ENCODE data around the gene ABCC11.
A peak's percentile ranks its signal among the peaks of the same experiment; 100 is the strongest.
"Not testable (repeated sequence)": the region's sequence is repeated elsewhere in the genome, so short reads cannot be mapped to it uniquely, and the experiment has no call there.

ABCC11 gene

GRCh38 chr16:48250520-48251278, 3.4 kb upstream of the ABCC11 start:
- no peak for DNase-seq (ENCODE audit: low read depth in 4 of 4, low spot score in 1 of 4)

GRCh38 chr16:48246066-48246465, 1.3 kb downstream of the ABCC11 start:
- DNase-seq (ENCODE audit: low read depth in 4 of 4, low spot score in 1 of 4): no peak

- no peak for DNase-seq (ENCODE audit: low read depth in 4 of 4, low spot score in 1 of 4)
Observed at GRCh38 chr16:48244863-48245195, 2.5 kb downstream of the ABCC11 start.

GRCh38 chr16:48244080-48244862, 3.1 kb downstream of the ABCC11 start, which contains the start of gene LONP2:
Gene LONP2 (plus strand): TSS chr16:48244300. CDS start chr16:48244389, 89 bp downstream.
- peak; percentile 83 to 91 (median 87) for DNase-seq (ENCODE audit: low read depth in 4 of 4, low spot score in 1 of 4)

GRCh38 chr16:48240147-48240546, 7.2 kb downstream of the ABCC11 start:
- not testable (repeated sequence) for DNase-seq (ENCODE audit: low read depth in 4 of 4, low spot score in 1 of 4)

GRCh38 chr16:48236286-48236685, 11.1 kb downstream of the ABCC11 start:
- no peak for DNase-seq (ENCODE audit: low read depth in 4 of 4, low spot score in 1 of 4)

- no peak for DNase-seq (ENCODE audit: low read depth in 4 of 4, low spot score in 1 of 4)
Observed at GRCh38 chr16:48235556-48236136, 11.7 kb downstream of the ABCC11 start.

GRCh38 chr16:48235058-48235555, 12.2 kb downstream of the ABCC11 start:
- no peak for DNase-seq (ENCODE audit: low read depth in 4 of 4, low spot score in 1 of 4)

GRCh38 chr16:48234630-48235029, 12.7 kb downstream of the ABCC11 start:
- DNase-seq (ENCODE audit: low read depth in 4 of 4, low spot score in 1 of 4): no peak

GRCh38 chr16:48232493-48233040, 14.8 kb downstream of the ABCC11 start:
- peak in 1 of 4 experiments; percentile 4 for DNase-seq (ENCODE audit: low read depth in 4 of 4, low spot score in 1 of 4)

GRCh38 chr16:48231727-48232492, 15.4 kb downstream of the ABCC11 start:
- DNase-seq (ENCODE audit: low read depth in 4 of 4, low spot score in 1 of 4): no peak

GRCh38 chr16:48225456-48225855, 21.9 kb downstream of the ABCC11 start:
- DNase-seq (ENCODE audit: low read depth in 4 of 4, low spot score in 1 of 4): no peak

- no peak for DNase-seq (ENCODE audit: low read depth in 4 of 4, low spot score in 1 of 4)
Observed at GRCh38 chr16:48223490-48223889, 23.8 kb downstream of the ABCC11 start.

GRCh38 chr16:48220891-48221290, 26.4 kb downstream of the ABCC11 start:
- no peak for DNase-seq (ENCODE audit: low read depth in 4 of 4, low spot score in 1 of 4)

GRCh38 chr16:48218473-48218872, 28.9 kb downstream of the ABCC11 start:
- DNase-seq (ENCODE audit: low read depth in 4 of 4, low spot score in 1 of 4): no peak

- no peak for DNase-seq (ENCODE audit: low read depth in 4 of 4, low spot score in 1 of 4)
Observed at GRCh38 chr16:48217708-48218107, 29.6 kb downstream of the ABCC11 start.

GRCh38 chr16:48215738-48216137, 31.6 kb downstream of the ABCC11 start:
- no peak for DNase-seq (ENCODE audit: low read depth in 4 of 4, low spot score in 1 of 4)

- no peak for DNase-seq (ENCODE audit: low read depth in 4 of 4, low spot score in 1 of 4)
Observed at GRCh38 chr16:48212033-48212432, 35.3 kb downstream of the ABCC11 start.

GRCh38 chr16:48210747-48211146, 36.6 kb downstream of the ABCC11 start:
- no peak for DNase-seq (ENCODE audit: low read depth in 4 of 4, low spot score in 1 of 4)

- DNase-seq (ENCODE audit: low read depth in 4 of 4, low spot score in 1 of 4): no peak
Observed at GRCh38 chr16:48206594-48207242, 40.6 kb downstream of the ABCC11 start.
